SU-DHL-6 (cell line): ENCODE results near the gene RPP25L.
A peak's percentile ranks its signal among the peaks of the same experiment; 100 is the strongest.

ENCODE experiments used
- H2AFZ ChIP-seq: fragments of 200-600 bp; sonication (generic); 2 replicates; pipeline ENCODE4 v1.6.1; 2014; ENCODE audit warnings: low read depth, mild to moderate bottlenecking, moderate library complexity, mixed read lengths, antibody characterized with exemption, low read length; ENCODE audit not compliant: severe bottlenecking
- H3F3A ChIP-seq: fragments of 200-600 bp; shearing (Covaris generic); 2 replicates; pipeline ENCODE4 v1.6.0; 2016; ENCODE audit warnings: antibody characterized with exemption, mild to moderate bottlenecking; ENCODE audit not compliant: insufficient read depth
- H3K27ac ChIP-seq: fragments of 200-600 bp; sonication (generic); 2 replicates; pipeline ENCODE4 v1.5.1; 2016; ENCODE audit warnings: low read depth, mild to moderate bottlenecking, low read length, moderate library complexity, mixed read lengths
- H3K27me3 ChIP-seq: fragments of 200-600 bp; sonication (generic), shearing (Covaris generic); 2 replicates; pipeline ENCODE4 v1.6.0; 2014; ENCODE audit warnings: mild to moderate bottlenecking, low read length
- H3K36me3 ChIP-seq: fragments of 200-600 bp; sonication (generic); 2 replicates; pipeline ENCODE4 v1.6.1; 2014; ENCODE audit warnings: mild to moderate bottlenecking, low read length, mixed read lengths
- H3K4me2 ChIP-seq: fragments of 300-600, 200-600 bp; shearing (Covaris generic), sonication (generic); 2 replicates; pipeline ENCODE4 v1.6.0; 2014; ENCODE audit warnings: low read length, low read depth, mild to moderate bottlenecking; ENCODE audit not compliant: poor library complexity, severe bottlenecking
- H3K4me3 ChIP-seq: fragments of 200-600 bp; sonication (generic); 2 replicates; pipeline ENCODE4 v1.5.1; 2014; ENCODE audit warnings: antibody characterized with exemption, low read length, mild to moderate bottlenecking, mixed read lengths; ENCODE audit not compliant: insufficient read depth, poor library complexity, severe bottlenecking
- H3K79me2 ChIP-seq: fragments of 200-600 bp; sonication (generic); 2 replicates; pipeline ENCODE4 v1.6.1; 2014; ENCODE audit warnings: mild to moderate bottlenecking, low read length, moderate library complexity; ENCODE audit not compliant: insufficient read depth
- H3K9ac ChIP-seq: fragments of 200-600 bp; sonication (generic); 2 replicates; pipeline ENCODE4 v1.7.0; 2014; ENCODE audit warnings: mild to moderate bottlenecking, low read length
- H3K9me2 ChIP-seq: fragments of 200-600 bp; sonication (generic); replicated peaks from 2 replicates; pipeline ENCODE4 v1.6.1; 2014; ENCODE audit warnings: low read length; ENCODE audit not compliant: insufficient read depth
- H3K9me3 ChIP-seq: fragments of 200-600 bp; sonication (generic); 2 replicates; pipeline ENCODE4 v1.6.1; 2014; ENCODE audit warnings: low read length, mixed read lengths; ENCODE audit not compliant: insufficient read depth
- H4K20me1 ChIP-seq: fragments of 200-600 bp; sonication (generic); 2 replicates; pipeline ENCODE4 v1.6.1; 2014; ENCODE audit warnings: low read depth, mild to moderate bottlenecking, antibody characterized with exemption, low read length, moderate library complexity, mixed read lengths
- EZH2phosphoT487 ChIP-seq: fragments of 200-600 bp; sonication (generic), shearing (Covaris generic); conservative IDR thresholded peaks from 2 replicates; pipeline ENCODE4 v1.6.1; 2018; ENCODE audit warnings: mild to moderate bottlenecking, antibody characterized with exemption, low read length, moderate library complexity, mixed read lengths
- TF ChIP-seq, protein P1 (sequence below): fragments of 200-600 bp; sonication (generic); IDR thresholded peaks from one replicate; pipeline ENCODE4 v1.5.1; 2017; ENCODE audit warnings: antibody characterized with exemption, mild to moderate bottlenecking, low read length, moderate library complexity; ENCODE audit not compliant: insufficient read depth, poor library complexity, severe bottlenecking

RPP25L gene

DNA sequence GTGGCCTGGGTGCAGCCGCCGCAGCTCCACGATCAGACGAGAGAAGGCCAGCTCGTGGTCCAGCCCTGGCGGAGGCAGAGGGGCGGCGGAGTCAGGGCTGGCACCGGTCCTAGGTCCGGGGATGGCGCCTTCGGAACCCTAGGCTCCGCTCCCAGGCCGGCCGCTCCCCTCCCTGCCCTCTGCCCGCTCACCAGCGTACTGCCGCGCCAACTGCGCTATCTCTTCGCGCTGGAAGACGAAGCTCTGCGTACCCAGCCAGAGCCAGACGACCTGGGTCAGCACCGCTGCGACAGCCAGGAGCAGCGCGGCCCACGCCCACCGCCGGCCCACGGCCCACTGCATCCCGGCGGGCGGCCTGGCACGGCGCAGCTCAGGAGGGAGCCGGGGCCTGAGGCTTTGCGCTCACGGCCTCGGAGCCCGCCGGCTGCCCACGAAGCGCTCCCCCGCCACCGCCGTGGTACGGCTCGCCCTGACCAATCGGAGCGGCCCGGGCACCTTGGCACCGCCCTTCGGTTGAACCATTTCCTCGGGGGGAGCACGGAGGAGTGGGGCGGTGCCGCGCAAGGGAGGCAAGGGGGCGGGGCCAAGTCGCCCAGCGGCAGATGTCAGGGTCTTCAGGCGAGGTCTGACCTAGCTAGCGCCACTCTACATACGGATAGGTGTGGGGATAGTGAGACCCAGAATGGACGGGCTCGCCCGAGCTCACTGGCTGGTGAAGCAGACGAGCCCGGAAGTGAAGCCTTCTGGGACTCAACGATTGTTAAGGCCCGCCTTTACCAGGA lies 25.6 kb upstream of the RPP25L start, which contains the start of gene SIGMAR1:
TSS of gene SIGMAR1 (minus strand) at position 432 of the 782 bp plus-strand sequence. CDS start at position 342, 90 bp downstream.
- peak within 1 kb of the TSS; percentile 84 for H3K9ac ChIP-seq
- H3K27me3 ChIP-seq, result no peaks in the 10 kb centered on the region
- H3F3A ChIP-seq, result peaks cover 21% of the 10 kb centered on the region
- H3K27ac ChIP-seq, result peak within 1 kb of the TSS; percentile 53
- H3K9me2 ChIP-seq, result no peaks in the 10 kb centered on the region
- peak within 1 kb of the TSS; percentile 68 for H3K4me3 ChIP-seq
- no peaks in the 10 kb centered on the region for H3K9me3 ChIP-seq
- peak within 1 kb of the TSS; percentile 65 for H3K4me2 ChIP-seq
- no peaks in the 10 kb centered on the region for H4K20me1 ChIP-seq
- TF ChIP-seq, protein P1, sequence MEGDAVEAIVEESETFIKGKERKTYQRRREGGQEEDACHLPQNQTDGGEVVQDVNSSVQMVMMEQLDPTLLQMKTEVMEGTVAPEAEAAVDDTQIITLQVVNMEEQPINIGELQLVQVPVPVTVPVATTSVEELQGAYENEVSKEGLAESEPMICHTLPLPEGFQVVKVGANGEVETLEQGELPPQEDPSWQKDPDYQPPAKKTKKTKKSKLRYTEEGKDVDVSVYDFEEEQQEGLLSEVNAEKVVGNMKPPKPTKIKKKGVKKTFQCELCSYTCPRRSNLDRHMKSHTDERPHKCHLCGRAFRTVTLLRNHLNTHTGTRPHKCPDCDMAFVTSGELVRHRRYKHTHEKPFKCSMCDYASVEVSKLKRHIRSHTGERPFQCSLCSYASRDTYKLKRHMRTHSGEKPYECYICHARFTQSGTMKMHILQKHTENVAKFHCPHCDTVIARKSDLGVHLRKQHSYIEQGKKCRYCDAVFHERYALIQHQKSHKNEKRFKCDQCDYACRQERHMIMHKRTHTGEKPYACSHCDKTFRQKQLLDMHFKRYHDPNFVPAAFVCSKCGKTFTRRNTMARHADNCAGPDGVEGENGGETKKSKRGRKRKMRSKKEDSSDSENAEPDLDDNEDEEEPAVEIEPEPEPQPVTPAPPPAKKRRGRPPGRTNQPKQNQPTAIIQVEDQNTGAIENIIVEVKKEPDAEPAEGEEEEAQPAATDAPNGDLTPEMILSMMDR, result no peak
- TF ChIP-seq EZH2phosphoT487, result no peak
- peaks cover 26% of the 10 kb centered on the region for H3K79me2 ChIP-seq
- H3K36me3 ChIP-seq, result 0 out of 2 replicates have a peak, but pooled peaks cover 5% of the 10 kb centered on the region
- H2AFZ ChIP-seq, result peak within 1 kb of the TSS; percentile 60

DNA sequence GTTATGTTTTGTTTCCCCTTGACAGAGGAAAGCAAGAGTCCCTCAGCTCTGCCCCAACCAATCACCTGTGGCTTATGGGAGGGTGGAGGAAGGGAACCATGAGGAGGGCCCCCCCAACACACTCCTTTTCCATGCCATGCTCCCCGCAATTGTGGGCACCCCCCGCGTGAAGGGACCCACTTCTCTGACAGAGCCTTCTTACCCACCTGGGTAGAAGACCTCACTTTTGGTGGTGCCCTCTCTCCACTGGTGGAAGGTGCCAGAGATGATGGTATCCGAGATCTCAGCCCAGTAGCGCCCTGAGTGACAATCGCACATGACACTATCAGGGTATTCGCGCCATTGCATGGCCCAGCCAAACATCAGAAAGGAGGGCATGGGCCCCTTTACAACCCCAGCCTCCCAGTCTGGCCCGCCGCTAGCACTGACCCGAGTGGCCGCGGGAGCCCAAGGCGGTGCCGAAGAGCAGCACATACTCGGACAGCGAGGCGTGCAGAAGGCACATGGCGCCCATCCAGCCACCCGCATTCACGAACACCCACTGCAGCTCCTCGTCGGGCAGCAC lies 25.0 kb upstream of the RPP25L start:
- peak overlapping the region; percentile 60 for H2AFZ ChIP-seq

DNA sequence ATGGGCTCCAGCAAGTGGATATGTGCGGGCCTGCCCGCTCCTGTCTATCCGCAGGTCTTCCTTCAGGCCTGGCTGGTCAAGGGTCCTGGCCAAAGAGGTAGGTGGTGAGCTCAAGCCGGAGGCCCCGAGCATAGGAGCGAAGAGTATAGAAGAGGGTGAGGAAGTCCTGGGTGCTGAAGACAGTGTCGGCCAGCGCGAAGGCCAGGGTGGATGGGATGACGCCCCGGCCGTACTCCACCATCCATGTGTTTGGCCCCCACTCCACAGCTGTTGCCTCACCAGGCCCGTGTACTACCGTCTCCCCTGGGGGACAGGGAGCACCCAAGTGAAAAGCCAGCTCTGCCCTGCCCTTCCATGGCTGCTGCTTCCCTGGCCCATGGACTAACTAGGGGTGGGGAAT lies 23.7 kb upstream of the RPP25L start:
- peaks cover 27% of the 10 kb centered on the region for H3F3A ChIP-seq
- no peak overlapping the region for H2AFZ ChIP-seq
- 0 out of 2 replicates have a peak, but pooled peaks cover 5% of the 10 kb centered on the region for H3K36me3 ChIP-seq
- TF ChIP-seq, protein P1, result no peak
- TF ChIP-seq EZH2phosphoT487, result no peak
- peak overlapping the region; percentile 21 for H3K4me3 ChIP-seq
- no peaks in the 10 kb centered on the region for H3K27me3 ChIP-seq
- no peaks in the 10 kb centered on the region for H4K20me1 ChIP-seq
- H3K27ac ChIP-seq, result no peak overlapping the region
- peaks cover 26% of the 10 kb centered on the region for H3K79me2 ChIP-seq
- peak overlapping the region; percentile 65 for H3K4me2 ChIP-seq
- no peaks in the 10 kb centered on the region for H3K9me3 ChIP-seq
- no peaks in the 10 kb centered on the region for H3K9me2 ChIP-seq
- 0 out of 2 replicates have a peak overlapping the region, but pooled peaks have one; percentile 10 for H3K9ac ChIP-seq

More for the DNA sequence above, 25.0 kb upstream of the RPP25L start:
- peak overlapping the region; percentile 68 for H3K4me3 ChIP-seq
- peak overlapping the region; percentile 65 for H3K4me2 ChIP-seq
- TF ChIP-seq, protein P1, result no peak
- TF ChIP-seq EZH2phosphoT487, result no peak
- H3K36me3 ChIP-seq, result 0 out of 2 replicates have a peak, but pooled peaks cover 5% of the 10 kb centered on the region
- H3K9ac ChIP-seq, result peak overlapping the region; percentile 84
- no peaks in the 10 kb centered on the region for H4K20me1 ChIP-seq
- H3K79me2 ChIP-seq, result peaks cover 26% of the 10 kb centered on the region
- H3K9me3 ChIP-seq, result no peaks in the 10 kb centered on the region
- H3K27me3 ChIP-seq, result no peaks in the 10 kb centered on the region
- peak overlapping the region; percentile 53 for H3K27ac ChIP-seq
- H3K9me2 ChIP-seq, result no peaks in the 10 kb centered on the region
- peaks cover 23% of the 10 kb centered on the region for H3F3A ChIP-seq
